Neutrophil (primary cell): ENCODE data around the gene NOD2.
A peak's percentile ranks its signal among the peaks of the same experiment; 100 is the strongest.

Source experiments
- H3K27ac ChIP-seq: fragments of 200-600 bp; sonication (generic); 2 replicates; pipeline ENCODE4 v1.5.1; 2016; ENCODE audit warnings: mild to moderate bottlenecking, moderate library complexity
- H3K27me3 ChIP-seq: fragments of 200-600 bp; sonication (generic); 2 replicates; pipeline ENCODE4 v1.6.0; 2016; ENCODE audit warnings: mild to moderate bottlenecking
- H3K36me3 ChIP-seq: fragments of 200-600 bp; sonication (generic); 2 replicates; pipeline ENCODE4 v1.5.1; 2017
- H3K4me1 ChIP-seq, 2 experiments: fragments of 200-600 bp in 1 of 2; sonication (generic) in 1 of 2; 1 replicate in 1 of 2; 2 replicates in 1 of 2; pipeline versions ENCODE4 v1.5.1 to v1.6.1; 2013 to 2016; ENCODE audit warnings: low read depth in 1 of 2, low read length in 1 of 2, mild to moderate bottlenecking in 1 of 2, moderate library complexity in 1 of 2; ENCODE audit not compliant: control insufficient read depth in 1 of 2, insufficient read depth in 1 of 2
- H3K4me3 ChIP-seq, 2 experiments: fragments of 200-600 bp in 1 of 2; sonication (generic) in 1 of 2; 1 replicate in 1 of 2; 2 replicates in 1 of 2; pipeline ENCODE4 v1.5.1; 2013 to 2016; ENCODE audit warnings: low read depth in 1 of 2, low read length in 1 of 2, mild to moderate bottlenecking in 1 of 2, moderate library complexity in 1 of 2
- H3K9me3 ChIP-seq: fragments of 200-600 bp; sonication (generic); 2 replicates; pipeline ENCODE4 v1.5.1; 2016
- CTCF ChIP-seq: fragments of 200-600 bp; sonication (generic); IDR thresholded peaks from 2 replicates; pipeline ENCODE4 v1.5.1; 2016; ENCODE audit warnings: antibody characterized with exemption

Gene NOD2

GRCh38 chr16:50731130-50731988, 38.0 kb downstream of the NOD2 start:
- Histone ChIP-seq H3K27ac (no peak overlapping the region), H3K4me1 (peaks cover 2 to 4% of the 10 kb centered on the region in 2 experiments), H3K27me3 (no peaks in the 10 kb centered on the region), H3K36me3 (peaks cover 74% of the 10 kb centered on the region), H3K9me3 (no peaks in the 10 kb centered on the region), H3K4me3 (no peak overlapping the region)
- no peak for TF ChIP-seq CTCF

- Histone ChIP-seq H3K27ac (peak overlapping the region; percentile 2), H3K36me3 (peaks cover 67% of the 10 kb centered on the region), H3K27me3 (no peaks in the 10 kb centered on the region), H3K9me3 (no peaks in the 10 kb centered on the region), H3K4me3 (no peak overlapping the region), H3K4me1 (peaks cover 2 to 4% of the 10 kb centered on the region in 2 experiments)
- TF ChIP-seq CTCF: no peak
These were observed 38.8 kb downstream of the NOD2 start for GRCh38 chr16:50731989-50732832.

GRCh38 chr16:50733468-50733867, 40.1 kb downstream of the NOD2 start:
- Histone ChIP-seq H3K27ac (no peak overlapping the region), H3K27me3 (no peaks in the 10 kb centered on the region), H3K4me1 (peaks cover 2 to 4% of the 10 kb centered on the region in 2 experiments), H3K4me3 (no peak overlapping the region), H3K9me3 (no peaks in the 10 kb centered on the region), H3K36me3 (peaks cover 58% of the 10 kb centered on the region)
- no peak for TF ChIP-seq CTCF

- peaks cover 4 to 6% of the 10 kb centered on the region in 2 experiments for H3K4me1 ChIP-seq
- H3K36me3 ChIP-seq: peaks cover 37% of the 10 kb centered on the region
- peak overlapping the region; percentile 58 for H3K27ac ChIP-seq
- no peak overlapping the region for H3K4me3 ChIP-seq
- H3K27me3 ChIP-seq: no peaks in the 10 kb centered on the region
- no peak for TF ChIP-seq CTCF
- H3K9me3 ChIP-seq: no peaks in the 10 kb centered on the region
These were observed 42.3 kb downstream of the NOD2 start for GRCh38 chr16:50735629-50736122.

GRCh38 chr16:50736448-50736847, 43.0 kb downstream of the NOD2 start:
- Histone ChIP-seq H3K4me1 (peaks cover 10 to 14% of the 10 kb centered on the region in 2 experiments), H3K27me3 (no peaks in the 10 kb centered on the region), H3K27ac (peak overlapping the region; percentile 58), H3K9me3 (no peaks in the 10 kb centered on the region), H3K4me3 (no peak overlapping the region), H3K36me3 (peaks cover 30% of the 10 kb centered on the region)
- no peak for TF ChIP-seq CTCF
